Retinal pigment epithelial cell (primary cell): ENCODE results near the gene HERC2.

Experiments used
- DNase-seq: peaks from one replicate; pipeline ENCODE4 v3.0.0-alpha.2; 2010; ENCODE audit warnings: low read depth
- H3K4me3 ChIP-seq: 2 replicates; pipeline ENCODE4 v1.5.1; 2011; ENCODE audit warnings: mild to moderate bottlenecking, low read length, control low read depth, moderate library complexity
- TF ChIP-seq, protein P1 (sequence below): conservative IDR thresholded peaks from 2 replicates; pipeline ENCODE4 v1.5.1; 2011; ENCODE audit warnings: low read depth, low read length, control low read depth, inconsistent platforms

The HERC2 gene

DNA sequence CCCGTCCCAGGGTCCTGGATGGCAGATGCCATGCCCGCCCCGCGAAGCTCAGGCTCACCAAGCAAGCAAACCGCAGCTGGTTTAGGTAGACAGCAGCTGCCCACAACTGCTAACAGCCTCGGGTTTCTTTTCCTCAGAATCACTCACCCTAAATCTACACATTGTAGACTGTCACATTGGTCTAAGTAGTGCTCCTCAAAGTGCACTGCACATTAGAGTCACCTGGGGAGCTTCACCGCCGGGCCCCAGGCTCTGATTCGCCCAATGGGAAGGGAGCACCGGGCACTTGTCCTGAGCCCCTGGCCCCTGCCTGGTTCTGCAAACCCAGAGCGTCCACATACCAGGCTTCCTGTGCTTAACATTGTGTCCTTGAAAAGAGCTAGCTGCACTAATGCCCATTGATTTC, 223.6 kb downstream of the HERC2 start:
- DNase-seq, result no peak

GRCh38 chr15:28097656-28098359, 224.2 kb downstream of the HERC2 start:
- no peak for DNase-seq
- H3K4me3 ChIP-seq, result no peak overlapping the region
- TF ChIP-seq, protein P1, sequence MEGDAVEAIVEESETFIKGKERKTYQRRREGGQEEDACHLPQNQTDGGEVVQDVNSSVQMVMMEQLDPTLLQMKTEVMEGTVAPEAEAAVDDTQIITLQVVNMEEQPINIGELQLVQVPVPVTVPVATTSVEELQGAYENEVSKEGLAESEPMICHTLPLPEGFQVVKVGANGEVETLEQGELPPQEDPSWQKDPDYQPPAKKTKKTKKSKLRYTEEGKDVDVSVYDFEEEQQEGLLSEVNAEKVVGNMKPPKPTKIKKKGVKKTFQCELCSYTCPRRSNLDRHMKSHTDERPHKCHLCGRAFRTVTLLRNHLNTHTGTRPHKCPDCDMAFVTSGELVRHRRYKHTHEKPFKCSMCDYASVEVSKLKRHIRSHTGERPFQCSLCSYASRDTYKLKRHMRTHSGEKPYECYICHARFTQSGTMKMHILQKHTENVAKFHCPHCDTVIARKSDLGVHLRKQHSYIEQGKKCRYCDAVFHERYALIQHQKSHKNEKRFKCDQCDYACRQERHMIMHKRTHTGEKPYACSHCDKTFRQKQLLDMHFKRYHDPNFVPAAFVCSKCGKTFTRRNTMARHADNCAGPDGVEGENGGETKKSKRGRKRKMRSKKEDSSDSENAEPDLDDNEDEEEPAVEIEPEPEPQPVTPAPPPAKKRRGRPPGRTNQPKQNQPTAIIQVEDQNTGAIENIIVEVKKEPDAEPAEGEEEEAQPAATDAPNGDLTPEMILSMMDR, result no peak

More for the DNA sequence above, 223.6 kb downstream of the HERC2 start:
- TF ChIP-seq, protein P1, result no peak
- peak overlapping the region; percentile 40 for H3K4me3 ChIP-seq

GRCh38 chr15:28096670-28097431, 225.1 kb downstream of the HERC2 start:
- no peak for DNase-seq
- TF ChIP-seq, protein P1, result peak; percentile 15

GRCh38 chr15:28096411-28096669, 225.6 kb downstream of the HERC2 start:
- TF ChIP-seq, protein P1, result no peak
- no peak for DNase-seq
- peak overlapping the region; percentile 47 for H3K4me3 ChIP-seq

More at GRCh38 chr15:28096670-28097431, 225.1 kb downstream of the HERC2 start:
- peak overlapping the region; percentile 47 for H3K4me3 ChIP-seq

- TF ChIP-seq, protein P1, result no peak
- DNase-seq, result no peak
- H3K4me3 ChIP-seq, result no peak overlapping the region
These were observed 227.1 kb downstream of the HERC2 start for GRCh38 chr15:28094732-28095521.

DNA sequence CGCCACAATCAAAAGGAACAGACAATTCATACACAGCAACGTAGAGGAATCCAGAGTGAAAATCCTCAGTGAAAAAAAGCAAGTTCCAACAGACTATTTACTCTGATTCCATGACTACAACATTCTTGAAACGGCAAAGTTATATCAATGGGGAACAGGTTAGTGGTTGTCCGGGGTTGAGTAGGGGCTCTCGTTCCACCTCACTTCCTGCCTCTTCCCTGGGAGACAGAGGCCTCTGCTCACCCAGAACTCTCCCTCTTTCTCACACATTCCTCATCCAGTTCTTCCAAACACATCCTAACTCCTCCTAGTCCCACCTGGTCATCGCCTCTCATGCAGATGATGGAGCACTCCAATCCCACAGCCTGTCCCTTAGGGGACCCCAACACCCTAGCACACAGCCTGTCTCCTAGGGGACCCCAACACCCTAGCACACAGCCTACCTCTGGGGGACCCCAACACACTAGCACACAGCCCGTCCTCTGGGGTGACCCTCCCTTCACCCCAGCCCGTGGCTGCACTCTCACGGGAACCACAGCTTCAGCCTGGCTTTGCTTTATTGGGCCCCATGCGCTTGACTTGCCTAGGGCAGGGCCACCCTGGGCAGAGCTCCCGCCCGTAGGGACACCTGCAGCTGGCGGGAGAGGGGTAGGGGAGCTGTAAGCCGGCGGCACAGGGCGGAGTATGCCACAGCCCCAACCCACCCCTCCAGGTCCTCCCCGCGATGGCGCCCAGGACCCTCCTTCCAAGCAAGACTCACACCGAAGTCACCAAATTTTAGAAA, 228.0 kb downstream of the HERC2 start:
- TF ChIP-seq, protein P1, result no peak
- no peak overlapping the region for H3K4me3 ChIP-seq
- no peak for DNase-seq
